ENCODE data around the gene IMMT.

IMMT gene

DNA sequence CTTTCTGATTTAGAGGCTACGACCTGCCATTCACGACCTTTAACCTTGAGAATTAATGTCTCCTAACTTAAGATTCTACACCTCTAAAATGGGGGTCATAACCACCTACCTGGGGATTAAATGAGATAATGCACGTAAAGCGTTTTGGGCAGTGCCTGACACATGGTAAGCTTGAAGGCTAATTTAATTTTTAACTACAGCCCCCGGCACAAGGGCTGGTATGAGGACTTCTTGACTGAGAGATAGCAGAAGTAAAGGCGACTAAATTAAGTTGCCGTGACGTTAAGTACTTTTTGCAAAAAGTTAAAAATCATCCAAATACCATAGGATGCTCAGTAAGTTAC lies 4.5 kb upstream of the IMMT start:
- peak overlapping the region; percentile 92 for H3K4me3 ChIP-seq (ENCODE audit: low read depth, low read length)
- TF ChIP-seq, protein P1, sequence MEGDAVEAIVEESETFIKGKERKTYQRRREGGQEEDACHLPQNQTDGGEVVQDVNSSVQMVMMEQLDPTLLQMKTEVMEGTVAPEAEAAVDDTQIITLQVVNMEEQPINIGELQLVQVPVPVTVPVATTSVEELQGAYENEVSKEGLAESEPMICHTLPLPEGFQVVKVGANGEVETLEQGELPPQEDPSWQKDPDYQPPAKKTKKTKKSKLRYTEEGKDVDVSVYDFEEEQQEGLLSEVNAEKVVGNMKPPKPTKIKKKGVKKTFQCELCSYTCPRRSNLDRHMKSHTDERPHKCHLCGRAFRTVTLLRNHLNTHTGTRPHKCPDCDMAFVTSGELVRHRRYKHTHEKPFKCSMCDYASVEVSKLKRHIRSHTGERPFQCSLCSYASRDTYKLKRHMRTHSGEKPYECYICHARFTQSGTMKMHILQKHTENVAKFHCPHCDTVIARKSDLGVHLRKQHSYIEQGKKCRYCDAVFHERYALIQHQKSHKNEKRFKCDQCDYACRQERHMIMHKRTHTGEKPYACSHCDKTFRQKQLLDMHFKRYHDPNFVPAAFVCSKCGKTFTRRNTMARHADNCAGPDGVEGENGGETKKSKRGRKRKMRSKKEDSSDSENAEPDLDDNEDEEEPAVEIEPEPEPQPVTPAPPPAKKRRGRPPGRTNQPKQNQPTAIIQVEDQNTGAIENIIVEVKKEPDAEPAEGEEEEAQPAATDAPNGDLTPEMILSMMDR (IDR thresholded peaks at IDR 0.05; ENCODE audit: low read depth, low read length), result no peak

DNA sequence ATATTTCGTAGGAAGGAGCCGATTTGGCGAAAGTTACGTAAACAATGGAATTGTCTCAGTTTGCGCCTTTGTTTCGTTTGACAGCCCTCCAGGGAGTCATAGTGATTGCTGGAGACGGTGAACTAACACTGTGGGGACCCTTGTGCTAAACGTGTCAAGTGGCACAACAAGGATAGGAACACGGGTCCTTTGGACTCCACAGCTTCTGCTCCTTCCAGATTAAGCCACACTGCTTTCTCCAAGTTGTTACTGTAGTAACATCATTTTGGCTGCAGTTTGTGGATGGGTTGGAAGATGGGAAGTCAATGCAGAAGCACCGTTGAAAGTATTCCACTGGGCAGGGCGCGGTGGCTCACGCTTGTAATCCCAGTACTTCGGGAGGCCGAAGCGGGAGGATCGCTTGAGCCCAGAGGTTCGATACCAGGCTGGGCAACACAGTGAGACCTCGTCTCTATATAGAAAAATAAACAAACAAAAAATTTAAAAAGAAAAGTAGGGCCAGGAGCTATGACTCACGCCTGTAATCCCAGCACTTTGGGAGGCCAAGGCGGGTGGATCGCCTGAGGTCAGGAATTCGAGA lies 636 bp upstream of the IMMT start:
- TF ChIP-seq, protein P1 (IDR thresholded peaks at IDR 0.05; ENCODE audit: low read depth, low read length), result no peak
- H3K4me3 ChIP-seq (ENCODE audit: low read depth, low read length), result peak overlapping the region; percentile 93

DNA sequence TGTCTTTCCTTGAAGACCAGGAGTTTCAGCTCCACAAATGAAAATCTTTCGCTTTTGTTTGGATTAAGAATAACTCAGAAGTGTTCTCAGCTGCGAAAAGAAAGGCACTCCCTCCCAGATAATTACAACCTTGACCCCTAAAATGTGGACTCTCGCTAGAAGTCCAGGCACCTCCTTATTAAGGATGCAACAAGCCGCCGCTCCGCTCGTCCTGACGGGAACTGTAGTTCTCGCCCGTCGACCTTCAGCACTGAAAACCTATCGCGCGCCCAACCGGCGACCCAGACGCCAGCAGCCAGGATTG lies 559 bp downstream of the IMMT start:
- peak overlapping the region; percentile 93 for H3K4me3 ChIP-seq (ENCODE audit: low read depth, low read length)
- TF ChIP-seq, protein P1 (IDR thresholded peaks at IDR 0.05; ENCODE audit: low read depth, low read length), result no peak

DNA sequence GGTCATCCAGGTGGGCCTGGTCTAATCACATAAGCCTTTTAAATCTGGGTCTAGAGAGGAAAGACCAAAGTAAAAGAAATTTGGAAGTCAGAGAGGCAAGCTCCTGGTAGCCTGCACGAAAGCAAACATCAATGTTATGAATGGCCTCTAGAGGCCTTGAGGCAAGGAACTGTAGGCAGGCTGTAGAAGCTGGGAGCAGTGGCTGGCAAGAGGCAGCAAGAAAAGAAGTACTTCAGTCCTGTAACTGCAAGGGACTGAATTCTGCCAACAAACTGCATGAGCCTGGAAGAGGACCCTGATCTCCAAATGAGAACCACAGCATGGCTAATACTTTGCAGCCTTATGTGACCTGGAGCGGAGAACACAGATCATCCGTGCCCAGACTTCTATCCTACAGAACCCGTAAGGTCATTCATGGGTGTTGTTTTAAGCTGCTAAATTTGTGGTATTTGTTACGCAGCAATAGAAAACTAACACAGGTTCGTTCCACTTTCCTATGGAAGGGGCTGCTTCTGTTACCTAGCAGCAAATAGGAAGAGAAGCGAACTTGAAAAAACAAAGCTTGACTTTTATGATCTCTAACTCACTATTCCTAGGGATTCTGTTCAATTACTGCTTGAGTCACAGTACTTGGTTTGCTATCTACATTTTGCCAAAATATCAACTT lies 1.2 kb downstream of the IMMT start:
- peak overlapping the region; percentile 93 for H3K4me3 ChIP-seq (ENCODE audit: low read depth, low read length)
- TF ChIP-seq, protein P1 (IDR thresholded peaks at IDR 0.05; ENCODE audit: low read depth, low read length), result no peak

DNA sequence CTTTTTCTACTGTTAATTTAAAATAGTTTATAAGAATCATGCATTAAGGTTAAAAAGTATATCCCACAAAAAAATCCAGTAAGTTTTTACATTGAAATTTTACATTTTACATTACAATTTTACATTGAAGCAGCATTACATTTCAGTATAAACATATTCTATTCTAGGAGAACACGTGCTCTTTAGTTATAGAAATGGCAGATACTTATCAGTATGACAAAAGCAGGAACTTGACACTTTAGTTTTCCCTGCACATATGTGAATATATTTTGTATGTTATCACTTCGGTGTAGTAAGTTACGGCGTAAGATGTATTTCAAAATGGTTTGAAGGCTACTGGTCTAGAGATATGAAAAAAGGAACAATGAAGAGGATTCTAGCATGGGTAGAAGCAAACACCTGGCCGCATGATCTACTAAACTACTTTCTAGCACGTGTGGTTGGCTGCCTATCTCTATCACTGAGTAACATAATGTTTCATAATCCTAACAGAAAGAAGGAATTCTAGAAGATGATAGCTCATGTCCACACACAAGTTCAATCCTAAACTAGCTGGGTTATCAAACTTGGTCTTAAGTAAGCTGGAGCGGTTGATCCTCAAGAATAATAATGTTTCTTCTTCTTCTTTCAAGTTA lies 5.4 kb downstream of the IMMT start:
- TF ChIP-seq, protein P1 (IDR thresholded peaks at IDR 0.05; ENCODE audit: low read depth, low read length), result no peak
- H3K4me3 ChIP-seq (ENCODE audit: low read depth, low read length), result no peak overlapping the region

DNA sequence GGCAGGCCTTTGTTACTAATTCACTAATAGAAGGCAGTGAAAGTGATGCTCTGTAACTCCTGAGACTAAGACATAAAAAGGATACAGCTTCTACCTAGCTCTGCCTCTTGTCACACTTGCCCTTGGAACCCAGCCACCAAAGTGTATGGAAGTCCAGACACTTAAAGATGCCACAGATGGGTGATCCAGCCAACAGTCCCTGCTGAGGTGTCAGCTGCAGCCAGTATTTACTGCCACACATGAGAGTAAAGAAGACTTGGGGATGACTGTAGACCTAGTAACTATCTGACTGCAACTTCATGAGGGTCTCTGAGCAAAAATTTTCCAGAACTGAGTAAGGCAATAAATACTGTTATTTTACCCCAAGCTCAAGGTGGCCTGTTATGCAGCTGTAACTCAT lies 8.8 kb downstream of the IMMT start:
- TF ChIP-seq, protein P1 (IDR thresholded peaks at IDR 0.05; ENCODE audit: low read depth, low read length), result no peak
- H3K4me3 ChIP-seq (ENCODE audit: low read depth, low read length), result no peak overlapping the region

DNA sequence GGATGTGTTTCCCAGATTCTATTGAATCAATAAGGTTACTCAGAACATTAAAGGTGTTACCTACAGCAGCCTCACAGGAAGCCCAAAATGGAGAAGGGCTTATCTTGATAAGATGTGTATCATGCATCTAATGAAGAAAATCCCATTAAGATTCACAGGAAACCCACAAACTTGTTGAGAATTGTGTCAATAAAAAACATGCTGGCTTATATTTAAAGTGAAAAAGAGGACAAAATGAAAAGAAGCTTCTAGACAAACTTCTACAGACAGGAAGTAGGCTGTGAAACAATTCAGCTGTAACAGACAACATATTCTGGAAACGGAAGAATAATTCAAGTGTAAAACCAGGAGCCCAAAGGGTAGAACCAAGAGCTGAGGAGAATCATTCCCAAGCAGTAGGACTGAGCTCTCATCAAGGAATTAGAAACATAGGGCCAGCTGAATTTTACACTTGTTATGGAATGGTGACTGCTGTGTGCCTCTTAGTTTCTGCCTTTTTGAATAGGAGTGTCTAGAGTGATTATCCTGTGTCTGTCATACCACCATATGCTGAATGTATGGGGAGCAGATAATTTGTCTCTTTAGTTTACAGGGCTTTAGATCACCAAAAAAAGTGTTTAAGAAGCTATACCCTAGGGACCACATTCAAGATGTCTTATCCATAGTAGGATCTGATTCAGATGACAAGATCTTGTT lies 9.6 kb downstream of the IMMT start:
- no peak overlapping the region for H3K4me3 ChIP-seq (ENCODE audit: low read depth, low read length)

More for the DNA sequence above, 9.6 kb downstream of the IMMT start:
- TF ChIP-seq, protein P1 (IDR thresholded peaks at IDR 0.05; ENCODE audit: low read depth, low read length), result no peak
